HG03521 (cell line): ENCODE measurements around the gene HYDIN.

Experiments used
- ATAC-seq: cut with Tn5 transposase; IDR thresholded peaks from one replicate; pipeline ENCODE4 v1.9.1; 2021; ENCODE audit warnings: mild to moderate bottlenecking, moderate library complexity; ENCODE audit not compliant: unreplicated experiment

HYDIN gene

GRCh38 chr16:71230122-71230845 lies at the start of gene HYDIN:
TSS of gene HYDIN (minus strand) at chr16:71230722. CDS start at chr16:71186895, 43,827 bp downstream.
- no peak for ATAC-seq

GRCh38 chr16:71276589-71277334 lies 46.2 kb upstream of the HYDIN start:
- ATAC-seq, result no peak

- no peak for ATAC-seq
These were observed 42.9 kb upstream of the HYDIN start for GRCh38 chr16:71273384-71273783.

GRCh38 chr16:71264299-71264698 lies 33.8 kb upstream of the HYDIN start:
- ATAC-seq, result no peak

GRCh38 chr16:71263582-71263981 lies 33.1 kb upstream of the HYDIN start:
- ATAC-seq, result no peak

- no peak for ATAC-seq
These were observed 31.9 kb upstream of the HYDIN start for GRCh38 chr16:71262391-71262790.

- no peak for ATAC-seq
These were observed 30.5 kb upstream of the HYDIN start for GRCh38 chr16:71260995-71261394.

GRCh38 chr16:71259086-71259485 lies 28.6 kb upstream of the HYDIN start:
- no peak for ATAC-seq

GRCh38 chr16:71258372-71258771 lies 27.9 kb upstream of the HYDIN start:
- ATAC-seq, result no peak

GRCh38 chr16:71257768-71258167 lies 27.2 kb upstream of the HYDIN start:
- ATAC-seq, result no peak

GRCh38 chr16:71255721-71256120 lies 25.2 kb upstream of the HYDIN start:
- no peak for ATAC-seq

- no peak for ATAC-seq
These were observed 24.5 kb upstream of the HYDIN start for GRCh38 chr16:71254832-71255525.

- no peak for ATAC-seq
These were observed 20.1 kb upstream of the HYDIN start for GRCh38 chr16:71250461-71251235.

GRCh38 chr16:71249399-71249798 lies 18.9 kb upstream of the HYDIN start:
- no peak for ATAC-seq

- ATAC-seq, result no peak
These were observed 17.0 kb upstream of the HYDIN start for GRCh38 chr16:71247478-71247877.

- ATAC-seq, result no peak
These were observed 15.8 kb upstream of the HYDIN start for GRCh38 chr16:71246309-71246708.

GRCh38 chr16:71244521-71244920 lies 14.0 kb upstream of the HYDIN start:
- ATAC-seq, result no peak

GRCh38 chr16:71242601-71243000 lies 12.1 kb upstream of the HYDIN start:
- no peak for ATAC-seq

- no peak for ATAC-seq
These were observed 11.5 kb upstream of the HYDIN start for GRCh38 chr16:71242036-71242435.

GRCh38 chr16:71229344-71229743 lies 1.2 kb downstream of the HYDIN start:
- ATAC-seq, result no peak
